Effector memory CD4-positive, alpha-beta T cell (primary cell): ENCODE measurements around the gene NDUFA13.
A peak's percentile ranks its signal among the peaks of the same experiment; 100 is the strongest.

ENCODE experiments used
- DNase-seq, 3 donors: peaks; one replicate each; pipeline ENCODE4 v3.0.0-alpha.2; 2020
- H3K27ac ChIP-seq: 2 replicates; pipeline ENCODE4 v1.7.0; 2013; ENCODE audit warnings: mild to moderate bottlenecking, low read length, moderate library complexity; ENCODE audit not compliant: insufficient read depth, poor library complexity, severe bottlenecking
- H3K27me3 ChIP-seq: replicated peaks from 2 replicates; pipeline ENCODE4 v1.7.0; 2013; ENCODE audit warnings: mild to moderate bottlenecking, low read length; ENCODE audit not compliant: insufficient read depth, control insufficient read depth, poor library complexity, severe bottlenecking
- H3K36me3 ChIP-seq: 2 replicates; pipeline ENCODE4 v1.7.0; 2013; ENCODE audit warnings: mild to moderate bottlenecking, low read length, moderate library complexity; ENCODE audit not compliant: control insufficient read depth, insufficient read depth
- H3K4me1 ChIP-seq: 2 replicates; pipeline ENCODE4 v1.7.0; 2013; ENCODE audit warnings: low read length, mild to moderate bottlenecking; ENCODE audit not compliant: control insufficient read depth, insufficient read depth, poor library complexity, severe bottlenecking
- H3K4me3 ChIP-seq: 2 replicates; pipeline ENCODE4 v1.7.0; 2013; ENCODE audit warnings: low read length, low read depth, mild to moderate bottlenecking; ENCODE audit not compliant: insufficient read depth, poor library complexity, severe bottlenecking
- H3K9me3 ChIP-seq: 2 replicates; pipeline ENCODE4 v1.7.0; 2013; ENCODE audit warnings: mild to moderate bottlenecking, low read length, moderate library complexity; ENCODE audit not compliant: control insufficient read depth

NDUFA13 gene

DNA sequence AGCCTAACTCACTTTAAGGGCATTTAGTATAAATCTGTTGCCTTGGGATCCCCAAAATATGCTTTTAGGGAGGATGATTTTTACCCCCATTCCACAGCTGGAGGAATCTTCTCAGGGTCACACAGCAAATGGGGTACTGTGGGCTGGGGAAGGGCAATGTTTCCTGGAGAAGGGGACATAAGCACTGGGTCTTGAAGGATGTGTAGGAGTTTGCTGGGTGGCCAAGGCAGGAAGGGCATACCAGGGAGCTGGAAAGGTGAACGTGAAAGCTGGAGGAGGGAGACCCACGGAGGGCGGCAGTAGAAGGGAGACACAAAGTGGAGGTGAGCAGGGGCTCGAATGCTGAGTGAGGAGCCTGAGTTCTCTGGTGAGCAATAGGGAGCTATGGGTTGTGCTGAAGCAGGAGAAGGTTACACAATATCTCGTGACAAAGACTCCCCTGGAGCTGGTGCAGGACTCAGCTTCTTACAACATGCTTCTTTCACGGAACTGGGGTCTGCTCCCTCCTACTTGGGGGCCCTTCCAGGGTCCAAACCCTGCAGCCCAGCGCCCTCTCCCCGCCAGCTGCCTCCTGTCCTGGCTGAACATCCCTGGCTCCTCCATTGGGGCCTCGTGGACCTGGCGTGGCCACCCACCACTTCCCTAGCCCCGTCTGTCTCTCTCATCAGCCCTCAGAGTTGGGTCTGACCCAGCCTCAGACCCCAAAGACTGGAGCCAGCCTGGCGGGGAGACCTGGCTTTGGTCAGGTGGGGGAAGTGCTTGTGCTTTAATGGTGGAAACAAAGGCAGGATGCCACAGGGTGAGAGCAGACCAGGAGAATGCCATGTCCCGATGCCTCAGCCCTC is 33.1 kb downstream of the NDUFA13 start:
- DNase-seq, result no peak

DNA sequence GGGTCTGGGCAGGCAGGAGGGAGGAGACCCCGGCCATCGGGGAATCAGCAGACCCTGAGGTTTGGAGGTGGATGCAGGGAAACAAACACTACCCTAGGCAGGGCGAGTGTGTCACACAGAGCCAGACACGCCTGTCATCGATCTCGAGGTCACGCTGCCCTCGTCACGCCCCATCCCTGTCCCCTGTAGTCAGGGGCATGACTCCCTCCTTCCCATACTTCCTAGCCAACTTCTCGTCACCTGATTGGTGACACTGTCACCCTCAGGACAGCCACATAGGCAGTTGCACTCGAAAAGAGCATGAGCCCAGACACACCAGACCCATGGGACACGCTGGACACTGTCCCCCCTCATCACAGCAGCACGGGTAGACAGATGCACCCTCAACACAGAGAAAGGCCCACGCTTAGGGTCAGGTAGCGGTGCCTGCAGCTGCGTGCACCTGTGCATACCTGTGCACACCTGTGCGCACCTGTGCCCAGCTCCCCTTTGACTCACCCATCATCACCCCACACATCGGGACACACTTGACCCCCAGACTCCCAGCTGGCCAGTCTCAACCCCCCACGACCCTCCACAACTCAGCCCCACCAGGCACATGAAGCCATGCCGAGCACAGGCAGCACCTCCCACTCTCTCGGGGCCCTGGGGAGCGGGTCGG is 33.9 kb downstream of the NDUFA13 start:
- DNase-seq, result no peak
- Histone ChIP-seq H3K27me3 (no peaks in the 10 kb centered on the region), H3K9me3 (no peaks in the 10 kb centered on the region), H3K36me3 (no peaks in the 10 kb centered on the region), H3K4me1 (peaks cover 6% of the 10 kb centered on the region), H3K27ac (no peak overlapping the region), H3K4me3 (no peak overlapping the region)

More for the DNA sequence above, 33.1 kb downstream of the NDUFA13 start:
- Histone ChIP-seq H3K4me1 (peaks cover 2% of the 10 kb centered on the region), H3K9me3 (no peaks in the 10 kb centered on the region), H3K36me3 (no peaks in the 10 kb centered on the region), H3K4me3 (no peak overlapping the region), H3K27ac (no peak overlapping the region), H3K27me3 (no peaks in the 10 kb centered on the region)

DNA sequence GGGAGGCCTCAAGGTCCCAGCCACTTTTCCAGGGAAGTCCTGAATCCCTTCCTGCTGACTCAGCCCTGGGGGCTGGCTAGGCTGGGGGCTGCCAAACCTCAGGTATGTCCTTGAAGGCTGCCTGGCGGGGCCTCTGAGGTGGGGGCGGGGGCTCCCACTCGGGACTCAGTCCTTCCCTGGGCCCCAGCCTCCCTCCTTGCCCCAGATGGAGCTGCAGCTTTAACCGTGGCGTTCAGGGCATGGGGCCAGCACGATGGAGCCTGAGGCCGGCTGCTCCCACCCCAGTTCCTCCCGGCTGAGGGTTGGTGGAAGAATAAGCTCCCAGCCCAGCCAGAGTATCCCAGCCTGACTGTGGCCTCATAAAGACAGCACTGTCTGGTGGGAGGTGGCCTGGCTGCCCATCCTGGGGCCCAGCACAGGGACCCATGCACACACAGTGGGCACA is 34.5 kb downstream of the NDUFA13 start:
- Histone ChIP-seq H3K9me3 (no peaks in the 10 kb centered on the region), H3K27me3 (no peaks in the 10 kb centered on the region), H3K4me3 (no peak overlapping the region), H3K27ac (no peak overlapping the region), H3K36me3 (no peaks in the 10 kb centered on the region), H3K4me1 (peaks cover 6% of the 10 kb centered on the region)
- DNase-seq, result no peak

DNA sequence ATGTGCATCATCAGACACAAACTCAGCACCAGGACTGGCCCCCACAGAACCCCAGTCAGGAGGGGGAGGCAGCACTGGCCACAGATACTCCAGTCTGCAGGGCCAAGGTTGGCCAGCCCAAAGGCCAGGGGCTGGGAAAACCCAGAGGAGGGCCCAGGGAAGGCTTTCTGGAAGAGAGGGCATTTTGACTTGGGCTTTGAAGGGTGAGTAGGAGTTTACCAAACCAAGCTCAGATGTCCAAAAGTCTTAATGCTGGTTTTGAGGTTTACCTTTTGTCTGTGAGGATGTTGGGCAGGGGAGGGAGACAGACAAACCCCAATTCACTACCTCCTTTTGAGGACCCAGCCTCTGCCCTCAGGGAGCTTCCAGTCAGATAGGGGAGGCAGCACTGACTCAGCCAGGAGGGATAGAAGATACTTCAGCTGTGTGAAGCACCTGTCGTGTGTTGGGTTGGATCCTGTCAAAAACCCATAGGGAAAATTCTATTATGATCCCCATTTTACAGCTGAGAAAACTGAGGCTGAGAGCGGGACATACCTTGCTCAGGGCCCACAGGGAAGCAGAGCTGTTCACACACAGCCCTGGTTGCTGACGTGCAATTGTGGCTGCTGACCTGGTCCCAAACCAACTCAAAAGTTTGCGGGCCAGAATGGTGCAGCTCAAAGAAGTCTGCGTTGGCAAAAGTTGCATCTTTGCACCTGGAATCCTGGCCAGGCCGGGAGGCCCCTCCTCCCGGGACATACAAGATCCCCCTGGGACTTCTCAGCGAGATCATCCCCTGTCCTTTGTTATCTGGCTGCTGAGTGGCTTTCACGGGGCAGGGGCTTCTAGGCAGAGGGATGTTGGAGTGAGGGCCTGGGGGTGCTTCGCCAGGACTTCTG is 35.2 kb downstream of the NDUFA13 start:
- Histone ChIP-seq H3K9me3 (no peaks in the 10 kb centered on the region), H3K36me3 (no peaks in the 10 kb centered on the region), H3K4me3 (no peak overlapping the region), H3K4me1 (peaks cover 6% of the 10 kb centered on the region), H3K27me3 (no peaks in the 10 kb centered on the region), H3K27ac (no peak overlapping the region)
- no peak for DNase-seq

DNA sequence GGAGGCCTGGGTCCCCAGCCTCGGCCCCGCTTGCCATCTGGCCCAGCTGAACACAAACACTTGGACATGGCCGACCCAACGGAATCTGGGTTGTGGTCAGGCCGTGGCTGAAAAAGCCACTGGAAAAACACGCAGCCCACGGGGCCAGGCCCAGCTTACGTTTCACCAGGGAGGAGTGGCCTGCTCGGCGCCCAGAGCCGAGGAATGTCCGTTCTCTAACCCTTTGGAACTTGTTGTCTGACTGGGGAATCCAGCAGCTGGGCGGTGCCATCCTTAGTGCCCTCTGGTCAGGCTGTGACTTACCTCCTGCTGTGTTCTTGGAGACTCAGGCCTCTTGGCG is 35.8 kb downstream of the NDUFA13 start:
- no peak overlapping the region for H3K4me3 ChIP-seq
- H3K4me1 ChIP-seq, result peaks cover 6% of the 10 kb centered on the region
- H3K9me3 ChIP-seq, result no peaks in the 10 kb centered on the region
- H3K27me3 ChIP-seq, result no peaks in the 10 kb centered on the region
- no peak overlapping the region for H3K27ac ChIP-seq
- no peak for DNase-seq
- H3K36me3 ChIP-seq, result no peaks in the 10 kb centered on the region

DNA sequence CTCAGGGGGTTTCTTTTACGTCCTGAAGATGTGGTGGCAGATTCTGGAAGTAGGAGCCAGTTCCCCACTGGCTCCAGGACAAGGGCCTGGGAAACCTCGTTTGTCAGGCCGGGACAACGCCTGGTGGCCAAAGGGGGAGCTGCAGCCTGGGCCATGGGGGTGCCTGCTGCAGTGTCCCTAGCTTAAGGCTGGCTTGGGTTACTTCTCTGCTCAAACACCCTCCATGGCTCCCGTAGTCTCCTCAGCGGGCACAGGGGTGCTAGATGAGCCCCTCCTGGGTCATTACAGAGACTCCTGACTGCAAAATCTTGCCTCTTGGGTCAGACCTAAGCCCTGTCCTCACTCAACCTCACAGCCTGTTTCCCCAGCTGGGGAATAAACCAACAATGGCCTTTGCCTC is 36.8 kb downstream of the NDUFA13 start:
- no peaks in the 10 kb centered on the region for H3K9me3 ChIP-seq
- H3K27me3 ChIP-seq, result no peaks in the 10 kb centered on the region
- DNase-seq, result no peak
- H3K4me1 ChIP-seq, result peaks cover 6% of the 10 kb centered on the region
- no peak overlapping the region for H3K4me3 ChIP-seq
- no peak overlapping the region for H3K27ac ChIP-seq
- no peaks in the 10 kb centered on the region for H3K36me3 ChIP-seq

DNA sequence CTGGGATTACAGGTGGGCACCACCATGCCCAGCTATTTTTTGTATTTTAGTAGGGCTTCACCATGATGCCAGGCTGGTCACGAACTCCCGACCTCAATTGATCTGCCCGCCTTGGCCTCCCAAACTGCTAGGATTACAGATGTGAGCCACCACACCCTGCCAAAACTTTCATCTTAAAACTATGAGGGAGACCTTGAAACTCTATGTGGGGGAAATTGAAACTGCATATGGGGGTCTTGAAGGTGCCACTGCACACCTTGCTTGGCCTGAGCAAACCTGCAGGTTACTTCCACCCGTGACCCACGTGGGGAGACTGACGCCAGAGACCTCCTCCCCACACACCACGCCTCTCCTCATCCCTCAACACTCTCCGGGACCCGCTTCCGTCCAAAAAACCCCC is 37.6 kb downstream of the NDUFA13 start:
- H3K27ac ChIP-seq, result no peak overlapping the region
- peaks cover 6% of the 10 kb centered on the region for H3K4me1 ChIP-seq
- H3K9me3 ChIP-seq, result no peaks in the 10 kb centered on the region
- no peaks in the 10 kb centered on the region for H3K27me3 ChIP-seq
- DNase-seq, result no peak
- no peaks in the 10 kb centered on the region for H3K36me3 ChIP-seq
- H3K4me3 ChIP-seq, result no peak overlapping the region

DNA sequence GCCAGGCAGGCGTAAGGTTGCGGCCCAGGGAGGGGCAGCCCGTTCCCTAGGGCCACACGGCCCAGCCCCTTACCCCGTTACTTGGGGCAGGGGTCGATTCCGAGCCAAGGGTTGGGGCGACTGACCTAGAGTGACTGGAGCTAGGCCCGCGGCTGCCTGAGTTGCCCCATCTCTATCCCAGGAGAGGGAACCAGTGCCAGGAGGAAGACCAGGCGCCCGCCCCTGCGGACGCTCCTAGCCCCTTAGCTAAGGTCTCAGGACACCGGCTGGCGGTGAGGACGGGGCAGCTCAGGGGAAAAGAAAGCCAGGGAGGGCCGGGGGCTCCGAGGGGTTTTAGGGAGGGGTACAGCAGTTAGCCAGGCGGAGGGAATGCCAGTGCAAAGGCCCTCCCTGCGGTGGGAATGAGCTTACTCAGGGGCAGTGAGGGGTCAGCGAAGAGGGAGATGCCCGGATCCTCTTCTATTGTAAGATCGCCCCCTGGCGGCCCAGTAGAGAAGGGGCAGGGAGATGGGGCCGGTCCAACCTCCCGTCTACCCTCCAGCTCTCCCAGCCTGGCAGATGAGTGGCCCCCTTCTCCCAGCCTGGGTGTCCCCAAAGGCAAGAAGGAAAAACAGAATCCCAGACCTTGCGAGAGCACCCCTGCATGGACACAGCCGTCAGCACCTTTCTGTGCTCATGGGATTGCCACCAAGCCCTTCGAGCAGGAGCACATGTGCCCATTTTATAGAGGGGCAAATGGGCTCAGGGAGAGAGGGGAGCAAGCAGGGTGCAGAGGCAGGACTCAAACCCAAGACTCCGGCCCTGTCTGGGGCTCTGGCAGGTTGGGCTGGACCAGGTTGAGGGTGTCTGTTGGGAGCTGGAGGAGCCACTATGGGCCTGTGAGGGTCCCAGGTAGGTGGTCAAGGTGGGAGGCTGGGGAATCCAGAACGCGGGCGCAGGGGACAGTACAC is 38.3 kb downstream of the NDUFA13 start:
- Histone ChIP-seq H3K9me3 (no peaks in the 10 kb centered on the region), H3K27me3 (no peaks in the 10 kb centered on the region), H3K4me1 (peaks cover 8% of the 10 kb centered on the region), H3K4me3 (no peak overlapping the region), H3K36me3 (no peaks in the 10 kb centered on the region), H3K27ac (no peak overlapping the region)
- peak in 2 of 3 donors; percentile 34 to 47 for DNase-seq

DNA sequence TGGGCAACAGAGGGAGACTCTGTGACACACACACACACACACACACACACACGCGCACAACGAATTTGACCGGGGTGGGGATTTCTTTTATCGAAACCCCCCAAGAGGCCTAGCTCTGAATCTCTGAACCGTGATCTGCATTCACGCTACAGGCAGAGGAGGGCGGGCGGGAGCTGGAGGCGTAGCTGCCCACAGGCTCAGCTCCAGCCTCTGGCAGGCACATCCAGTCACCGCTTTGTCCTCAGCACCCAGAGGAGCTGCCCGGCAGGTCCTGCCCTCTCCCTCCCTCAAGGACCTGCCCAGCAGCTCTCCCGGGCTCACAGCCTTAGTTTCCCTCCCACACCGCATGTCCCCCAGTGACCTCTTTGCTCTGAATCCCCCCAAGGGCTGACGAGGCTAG is 42.0 kb downstream of the NDUFA13 start:
- H3K4me3 ChIP-seq, result no peak overlapping the region
- no peaks in the 10 kb centered on the region for H3K27me3 ChIP-seq
- DNase-seq, result no peak
- peaks cover 18% of the 10 kb centered on the region for H3K4me1 ChIP-seq
- H3K9me3 ChIP-seq, result no peaks in the 10 kb centered on the region
- H3K27ac ChIP-seq, result no peak overlapping the region
- no peaks in the 10 kb centered on the region for H3K36me3 ChIP-seq
